ENCODE data around the gene NOC3L.

DNA sequence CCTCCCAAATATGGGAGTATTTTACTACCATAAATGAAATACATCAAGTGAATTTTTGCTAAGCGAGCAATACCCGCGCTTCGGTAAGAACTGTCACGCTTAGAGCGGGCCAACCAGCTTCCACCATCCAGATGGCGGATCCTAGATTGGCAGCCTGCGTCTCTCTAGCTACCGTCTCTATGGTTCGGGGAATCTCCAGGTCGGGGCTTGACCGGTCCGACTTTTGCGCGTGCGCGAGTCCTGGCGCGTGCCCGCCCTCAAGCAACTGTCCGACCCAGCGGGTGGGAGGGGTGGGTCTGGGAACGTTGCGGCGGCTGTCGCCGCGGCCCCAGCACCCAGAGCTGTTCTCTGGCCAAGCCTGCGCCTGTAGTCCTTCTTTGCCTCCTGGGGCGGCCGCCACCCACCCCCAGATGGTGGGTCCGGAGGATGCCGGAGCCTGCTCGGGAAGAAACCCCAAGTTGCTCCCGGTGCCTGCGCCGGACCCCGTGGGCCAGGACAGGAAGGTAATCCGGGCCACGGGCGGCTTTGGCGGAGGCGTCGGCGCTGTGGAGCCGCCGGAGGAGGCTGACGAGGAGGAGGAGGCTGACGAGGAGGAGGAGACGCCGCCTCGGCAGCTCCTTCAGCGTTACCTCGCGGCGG, 39.6 kb upstream of the NOC3L start, which contains the start of gene TBC1D12:
- no peak for TF ChIP-seq POLR2AphosphoS5 (IDR thresholded peaks at IDR 0.05; ENCODE audit: borderline replicate concordance, low read depth, low read length)
- no peak for TF ChIP-seq EZH2 (IDR thresholded peaks at IDR 0.05)
- TF ChIP-seq FOXP2 (optimal IDR thresholded peaks at IDR 0.05; ENCODE audit: control extremely low read depth, extremely low read length, insufficient read depth): no peak

Data from SK-N-MC (cell line).